GM18870 (cell line): ENCODE measurements around the gene DYNAP.

Experiments
- ATAC-seq: cut with Tn5 transposase; IDR thresholded peaks from one replicate; pipeline ENCODE4 v1.9.1; 2021; ENCODE audit warnings: moderate library complexity; ENCODE audit not compliant: unreplicated experiment

Gene DYNAP

DNA sequence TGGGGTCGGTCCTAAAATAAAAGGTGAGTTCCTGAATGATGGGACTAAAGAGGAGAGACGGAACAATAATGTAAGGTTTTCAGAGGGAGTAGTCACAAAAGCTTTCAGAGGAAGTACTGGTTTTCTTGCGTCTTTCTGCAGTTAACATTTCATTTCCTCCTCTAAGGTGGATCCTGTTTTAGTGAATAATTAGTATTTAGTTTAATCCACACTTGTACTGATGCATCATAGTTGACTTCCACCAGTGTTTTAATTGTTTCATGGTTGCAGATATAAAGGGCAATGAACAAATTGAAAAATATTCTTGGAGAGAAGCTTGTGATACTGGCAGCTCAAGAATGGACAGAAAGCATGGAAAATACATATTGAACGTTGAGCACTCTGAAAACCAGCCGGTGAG is at the start of gene DYNAP:
DYNAP (plus strand) TSS at position 301 of the 400 bp plus-strand sequence; CDS start at position 339, 38 bp downstream.
- ATAC-seq: no peak

DNA sequence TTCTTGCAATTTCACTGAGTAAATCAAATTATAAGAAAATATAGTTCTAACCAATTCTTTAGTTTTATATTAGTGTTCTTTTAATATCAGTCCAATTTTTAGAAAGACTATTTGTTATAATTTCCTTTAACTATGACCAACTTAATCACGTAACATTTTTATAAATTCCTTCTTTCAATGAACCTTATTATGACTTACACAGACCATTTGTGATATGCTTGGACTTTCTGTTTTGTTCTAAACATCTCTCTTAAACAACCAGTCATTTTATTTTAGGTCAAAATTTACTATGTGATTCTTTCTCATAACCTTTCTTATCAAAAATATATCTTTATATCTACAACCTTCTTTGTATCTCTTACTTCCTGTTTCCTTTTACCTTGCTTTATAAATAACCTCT is 39.5 kb upstream of the DYNAP start:
- ATAC-seq: no peak

GRCh38 chr18:54555286-54555685 is 35.8 kb upstream of the DYNAP start:
- ATAC-seq: no peak

DNA sequence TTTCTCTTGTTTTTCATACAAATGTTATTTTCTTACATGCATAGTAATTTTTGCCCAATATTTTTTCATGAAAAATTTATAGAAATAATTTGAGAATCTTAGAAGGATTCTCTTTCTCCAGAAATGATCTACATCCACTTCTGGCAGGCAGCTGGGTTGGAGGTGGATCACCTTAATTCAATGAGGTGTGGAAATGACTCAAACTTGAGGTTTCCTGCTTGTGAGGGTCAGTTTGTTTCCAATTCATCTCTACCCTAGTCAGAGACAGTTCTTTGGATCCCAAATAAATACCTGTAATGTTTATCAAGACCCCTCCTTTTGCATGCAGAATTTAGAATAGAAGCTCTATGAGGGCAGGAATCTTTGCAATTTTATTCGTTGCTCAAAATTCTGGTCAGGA is 35.0 kb upstream of the DYNAP start:
- ATAC-seq: no peak

DNA sequence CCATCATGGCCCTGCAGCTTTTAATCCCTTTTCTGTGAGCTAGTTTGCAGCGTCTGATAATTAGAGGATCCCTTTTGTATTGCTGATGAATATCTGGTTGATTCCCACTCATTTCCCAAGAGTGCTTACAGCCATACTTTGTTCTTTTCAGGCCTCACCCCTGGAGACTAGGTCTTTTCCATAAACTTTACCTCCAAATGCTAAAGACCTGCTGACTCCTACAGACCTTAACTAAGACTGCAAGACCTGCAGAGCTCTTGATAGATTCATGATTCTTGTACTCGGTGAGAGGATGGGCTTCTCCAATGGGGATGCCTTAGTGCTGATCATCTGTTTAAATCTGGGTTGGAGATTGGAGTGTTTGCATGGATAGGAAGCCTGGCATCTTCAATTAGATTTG is 33.1 kb upstream of the DYNAP start:
- ATAC-seq: no peak

DNA sequence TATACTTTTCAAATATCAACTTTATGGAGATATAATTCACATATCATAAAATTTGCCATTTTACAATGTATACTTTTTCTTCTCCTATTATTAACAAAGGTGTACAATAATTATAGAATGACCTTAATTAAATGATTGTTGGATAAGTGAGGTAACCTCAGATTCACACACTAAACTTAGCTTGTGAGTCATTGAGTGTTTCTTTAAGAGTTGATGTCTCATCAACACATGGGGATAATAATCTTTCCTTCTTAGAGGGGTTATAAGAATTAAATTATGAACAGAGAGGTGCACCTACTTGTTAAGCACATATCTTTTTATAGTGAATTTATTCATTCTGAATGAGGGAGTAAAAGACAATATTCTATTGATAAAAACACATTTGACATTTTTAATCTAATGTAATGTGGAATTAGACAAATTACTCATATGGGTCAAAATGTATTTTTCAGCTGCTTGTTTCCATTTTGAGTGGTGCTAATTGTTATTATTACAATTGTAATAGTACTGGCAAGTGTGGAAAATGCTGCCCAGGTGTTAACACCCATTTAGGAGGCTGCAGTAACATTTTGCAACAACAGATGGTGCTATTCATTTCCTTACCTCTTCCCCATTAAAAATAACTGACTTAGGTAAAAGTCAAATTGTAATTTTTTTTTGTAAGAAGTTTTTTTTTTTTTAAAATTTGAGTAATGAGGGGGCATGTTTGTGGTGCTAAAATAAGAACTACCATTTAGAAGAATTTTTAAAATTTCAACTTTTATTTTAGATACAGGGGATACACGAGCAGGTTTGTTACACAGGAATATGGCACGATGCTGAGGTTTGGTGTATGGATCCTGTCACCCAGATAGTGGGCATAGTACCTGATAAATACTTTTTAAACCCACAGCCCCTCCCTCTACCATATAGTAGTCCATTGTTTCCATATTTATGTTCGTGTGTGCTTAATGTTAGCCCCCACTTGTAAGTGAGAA is 32.1 kb upstream of the DYNAP start:
- ATAC-seq: peak; percentile 57

GRCh38 chr18:54561706-54562267 is 29.3 kb upstream of the DYNAP start:
- ATAC-seq: no peak

DNA sequence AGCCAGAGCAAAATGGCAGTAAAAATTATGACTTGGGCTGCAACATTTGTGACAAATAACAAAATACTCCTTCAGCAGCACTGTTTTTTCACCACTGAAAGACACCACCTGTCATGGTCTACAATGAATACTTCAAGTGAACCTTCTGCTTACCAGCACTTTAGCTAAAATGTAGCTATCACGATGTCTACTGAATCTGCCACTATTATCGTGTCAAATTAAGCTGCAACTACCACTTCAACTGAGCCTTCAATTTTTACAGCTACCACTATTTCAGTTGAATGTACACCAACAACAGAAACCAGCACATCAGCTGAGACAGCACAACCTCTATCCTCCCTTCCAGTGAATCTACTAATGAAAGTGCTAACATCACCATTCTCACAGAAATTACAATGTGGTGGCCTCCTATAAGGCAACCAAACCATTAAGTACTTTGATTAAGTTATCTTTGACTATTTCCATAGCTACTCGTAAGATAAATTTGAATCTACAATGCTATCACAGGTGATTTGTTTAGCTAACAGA is 10.8 kb upstream of the DYNAP start:
- no peak for ATAC-seq

DNA sequence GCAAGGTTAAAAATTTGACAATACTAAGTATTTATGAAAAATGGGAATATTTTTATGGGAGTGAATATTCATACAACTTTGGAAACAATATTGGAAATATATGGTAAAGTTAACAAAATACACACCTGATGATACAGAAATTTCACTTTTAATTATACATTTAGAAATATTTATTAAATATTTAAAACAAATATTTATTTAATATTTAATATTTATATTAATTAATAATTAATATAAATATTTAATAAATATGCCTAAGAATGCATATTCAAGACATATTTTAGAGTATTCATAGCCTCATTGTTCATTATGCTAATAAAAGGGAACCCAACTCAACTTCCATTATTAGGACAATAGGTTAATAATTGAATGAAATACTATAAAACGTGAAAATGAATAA is 7.0 kb upstream of the DYNAP start:
- ATAC-seq: no peak

DNA sequence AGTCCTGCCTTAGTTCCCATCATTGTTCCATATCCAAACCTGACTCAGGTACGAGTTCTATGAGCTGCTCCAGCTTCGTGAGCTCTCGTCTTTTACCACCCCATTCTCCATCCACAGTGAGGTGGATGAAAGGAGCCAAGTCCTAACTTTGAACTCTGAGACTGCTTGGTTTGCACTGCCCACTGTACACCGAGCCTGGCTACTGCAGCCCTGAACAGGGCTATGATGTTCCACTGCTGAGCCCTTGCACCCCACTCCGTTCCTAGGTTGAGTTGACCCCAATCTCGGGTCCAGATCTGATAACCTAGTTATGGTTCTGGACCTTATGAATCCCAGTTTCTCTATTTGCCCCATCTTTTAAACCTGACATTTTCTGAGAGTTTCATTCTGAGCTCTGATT is 5.3 kb upstream of the DYNAP start:
- ATAC-seq: no peak

GRCh38 chr18:54604211-54604610 is 13.2 kb downstream of the DYNAP start:
- ATAC-seq: no peak

DNA sequence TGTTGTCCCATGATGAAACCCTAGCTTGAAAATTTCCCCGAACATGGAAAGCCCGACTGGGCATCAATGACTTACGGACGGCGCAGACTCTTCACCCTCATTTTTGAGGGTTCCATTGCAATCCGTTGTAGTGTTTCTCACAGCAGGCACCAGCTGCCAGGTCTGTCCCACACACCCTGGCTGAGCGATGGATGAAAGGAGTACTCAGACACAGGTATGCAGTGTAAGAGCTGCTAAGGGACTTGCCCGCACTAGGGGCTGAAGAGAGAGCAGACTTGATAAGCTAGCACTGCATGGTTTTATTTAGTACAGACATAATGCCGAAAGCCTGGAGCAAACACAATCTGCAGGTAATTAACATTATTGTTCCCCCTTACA is 15.8 kb downstream of the DYNAP start:
- no peak for ATAC-seq

DNA sequence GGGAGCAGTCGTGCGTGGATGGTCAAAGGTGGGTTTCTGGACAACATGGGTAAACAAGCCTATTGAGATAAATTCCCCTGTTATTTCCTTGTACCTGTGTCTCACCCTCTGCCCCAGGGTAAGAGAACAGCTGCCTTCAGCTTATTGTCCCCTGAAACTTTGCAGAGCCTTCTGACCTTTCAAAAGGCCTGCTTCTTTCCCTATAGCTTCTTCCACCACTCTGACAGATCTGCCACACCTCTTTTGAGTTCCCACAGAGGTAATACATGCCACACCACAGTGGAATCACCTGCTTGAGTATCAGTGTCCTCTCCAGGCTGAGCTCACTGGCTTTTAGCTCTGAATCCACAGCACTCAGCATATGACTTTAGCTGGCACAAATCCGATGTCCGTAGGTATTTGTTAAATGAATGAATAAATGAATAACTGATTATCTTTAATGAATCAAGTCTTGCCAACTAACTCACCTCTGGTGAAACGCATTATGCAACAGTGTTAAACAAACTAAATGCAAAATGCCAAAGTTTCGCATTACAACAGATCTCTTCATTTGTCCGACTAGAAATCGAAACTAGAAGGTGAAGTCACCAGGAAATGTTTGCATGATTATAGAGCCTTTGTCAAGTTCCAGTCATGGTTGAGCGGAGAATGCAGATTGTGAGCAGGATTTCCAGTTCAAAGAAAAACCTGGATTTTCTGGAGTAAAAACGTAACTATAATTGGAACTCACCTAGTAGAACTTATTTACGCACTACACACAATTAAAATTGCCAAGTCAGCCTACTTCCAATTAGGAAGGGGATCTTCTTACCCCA is 16.4 kb downstream of the DYNAP start:
- ATAC-seq: no peak

DNA sequence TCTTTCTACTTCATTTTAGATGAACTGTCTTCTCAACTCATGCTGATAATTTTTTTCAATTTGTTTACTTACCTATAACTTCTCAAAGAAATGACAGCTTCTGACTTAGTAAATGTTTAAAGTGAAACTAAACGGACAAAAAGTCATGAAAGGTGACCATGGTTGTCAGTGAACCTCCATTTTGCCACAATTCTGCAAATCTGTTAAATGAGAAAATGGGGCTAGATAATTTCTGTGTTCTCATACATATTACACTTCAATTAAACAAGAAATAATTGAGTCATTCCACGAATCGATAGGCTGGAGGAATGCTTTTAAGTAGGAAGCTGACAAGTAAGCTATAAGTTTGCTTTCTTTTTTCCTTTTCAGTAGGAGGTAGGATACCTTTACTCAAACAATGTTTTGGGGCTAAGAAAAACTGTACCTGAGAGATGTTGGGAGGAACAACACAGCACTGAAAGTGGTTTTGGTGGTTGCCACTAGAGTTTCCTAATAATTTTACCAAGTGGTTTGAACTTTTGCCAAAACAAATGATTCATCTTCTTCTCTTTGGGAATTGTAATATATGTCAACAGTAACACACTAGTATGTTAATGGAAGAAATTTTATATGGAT is 17.1 kb downstream of the DYNAP start:
- ATAC-seq: no peak

- no peak for ATAC-seq
Observed at GRCh38 chr18:54611816-54612215, 20.8 kb downstream of the DYNAP start.

GRCh38 chr18:54612237-54612636 is 21.2 kb downstream of the DYNAP start:
- no peak for ATAC-seq

DNA sequence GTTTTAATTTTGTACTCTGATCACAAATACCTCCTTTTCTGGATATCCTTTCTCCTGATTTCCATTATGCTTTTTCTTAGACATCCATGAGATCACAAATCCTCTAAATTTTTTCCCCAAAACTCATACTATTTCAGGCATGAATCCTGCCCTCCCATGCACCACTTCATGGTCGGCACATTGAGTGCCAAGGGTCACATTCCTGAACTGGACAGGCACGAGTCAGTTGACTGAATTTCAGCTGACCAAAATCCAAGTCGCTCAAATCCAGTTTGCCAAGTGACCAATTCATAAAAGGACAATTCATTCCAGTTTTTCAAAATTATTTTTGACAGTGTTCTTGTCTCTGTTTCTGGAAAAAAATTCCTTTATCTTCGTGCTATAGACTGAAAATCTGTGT is 22.1 kb downstream of the DYNAP start:
- no peak for ATAC-seq

- ATAC-seq: peak; percentile 79
Observed at GRCh38 chr18:54616220-54616848, 25.3 kb downstream of the DYNAP start.

- no peak for ATAC-seq
Observed at GRCh38 chr18:54622084-54622483, 31.0 kb downstream of the DYNAP start.

GRCh38 chr18:54626779-54627178 is 35.7 kb downstream of the DYNAP start:
- no peak for ATAC-seq
